Activated CD4-positive, CD25-positive, alpha-beta regulatory T cell treated with anti-CD3 and anti-CD28 coated beads, Interleukin-2, amount 50 U/mL, for 16 hours (primary cell): ENCODE results near the gene KCND3.

Source experiments
- DNase-seq: peaks from one replicate; pipeline ENCODE4 v3.0.0-alpha.2; 2020; ENCODE audit warnings: low read depth, low spot score

The KCND3 gene

DNA sequence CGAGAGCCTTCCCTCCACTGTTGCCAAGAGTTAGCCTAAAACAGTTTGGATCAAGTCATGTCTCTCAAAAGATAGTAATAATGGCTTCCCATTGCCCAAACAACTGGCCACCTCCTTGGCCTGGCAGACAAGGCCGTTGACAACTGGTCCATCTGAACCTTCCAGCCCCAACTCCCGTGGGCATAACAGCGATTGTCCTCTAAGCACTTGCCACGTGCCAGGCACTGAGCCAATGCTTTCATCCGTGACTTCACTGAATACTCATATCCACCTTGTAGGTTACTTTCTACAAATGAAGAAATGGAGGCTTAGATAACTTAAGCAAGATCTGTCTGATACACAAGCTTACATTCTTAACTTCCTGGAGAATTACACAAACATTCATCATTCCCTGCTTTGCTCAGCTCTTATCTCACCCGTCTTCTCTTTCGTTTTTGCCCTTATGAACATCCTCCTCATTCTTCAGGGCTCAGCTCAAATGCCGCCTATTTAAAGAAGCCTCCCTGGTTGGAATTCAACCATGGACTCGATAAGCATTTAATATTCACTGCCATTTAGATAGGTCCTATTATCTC, 106.4 kb downstream of the KCND3 start:
- no peak for DNase-seq

DNA sequence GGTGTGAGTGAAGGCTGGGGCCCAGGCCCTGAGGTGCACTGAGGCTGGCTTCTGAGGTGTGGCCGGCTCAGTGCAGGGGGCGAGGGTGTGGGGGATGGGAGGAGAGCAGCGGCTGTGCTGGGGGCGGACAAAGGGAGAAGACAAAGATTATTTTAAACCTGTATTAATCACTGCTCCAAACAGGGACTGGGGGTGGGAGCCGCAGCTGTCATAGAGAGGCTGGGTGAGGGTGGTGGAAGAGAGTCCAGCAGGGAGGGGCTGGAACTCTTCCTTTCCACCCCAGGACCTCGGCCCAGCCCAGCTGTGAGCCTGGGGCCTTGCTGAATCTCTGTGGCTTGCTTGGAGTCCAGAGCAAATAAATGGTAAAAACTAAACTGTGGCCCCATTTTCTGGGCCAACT, 106.9 kb downstream of the KCND3 start:
- no peak for DNase-seq

DNA sequence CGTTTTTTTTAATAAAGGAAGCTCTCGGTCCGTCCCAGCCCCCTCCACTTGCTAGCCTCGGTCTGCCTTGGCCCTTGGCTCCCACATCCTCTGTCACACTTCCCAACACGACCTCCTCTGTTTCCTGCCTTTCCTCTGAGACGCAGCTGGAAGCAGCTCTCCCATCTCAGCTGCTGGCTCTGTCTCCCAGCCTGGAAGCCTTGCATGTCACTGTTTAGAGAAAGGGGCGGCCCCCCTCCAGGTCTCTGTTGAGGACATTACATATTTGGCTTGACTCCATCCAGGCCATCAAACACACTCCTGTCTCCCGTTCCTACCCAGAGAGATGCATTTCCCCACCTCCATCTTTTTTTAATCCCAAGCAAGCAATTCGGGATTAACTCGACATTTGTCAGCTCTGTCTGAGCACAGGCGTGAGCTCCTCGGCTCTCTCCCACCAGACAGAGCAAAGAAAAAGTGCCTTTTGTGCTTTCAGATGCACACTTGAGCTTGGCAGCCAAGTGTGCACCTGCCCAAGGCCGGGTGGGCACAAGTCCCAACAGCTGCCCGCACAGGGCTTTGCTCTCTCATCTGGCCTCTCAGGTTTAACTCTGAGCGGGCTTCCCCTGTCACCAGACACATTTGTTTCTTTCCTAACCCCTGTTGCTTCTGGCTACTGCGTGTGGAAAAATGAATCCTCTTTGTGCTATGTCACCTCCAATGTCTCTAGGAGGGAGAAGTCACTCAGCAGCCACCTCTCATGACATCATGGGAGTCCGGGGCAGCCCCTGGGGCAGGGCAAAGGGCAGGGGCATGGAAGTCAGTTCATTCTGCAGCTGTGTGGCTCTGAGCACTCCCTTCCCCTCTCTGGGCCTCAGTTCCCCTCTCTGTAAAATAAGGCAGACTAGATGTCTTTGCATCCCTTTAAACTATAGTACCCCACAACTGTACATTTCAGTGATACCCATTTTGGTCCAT, 108.3 kb downstream of the KCND3 start:
- no peak for DNase-seq

DNA sequence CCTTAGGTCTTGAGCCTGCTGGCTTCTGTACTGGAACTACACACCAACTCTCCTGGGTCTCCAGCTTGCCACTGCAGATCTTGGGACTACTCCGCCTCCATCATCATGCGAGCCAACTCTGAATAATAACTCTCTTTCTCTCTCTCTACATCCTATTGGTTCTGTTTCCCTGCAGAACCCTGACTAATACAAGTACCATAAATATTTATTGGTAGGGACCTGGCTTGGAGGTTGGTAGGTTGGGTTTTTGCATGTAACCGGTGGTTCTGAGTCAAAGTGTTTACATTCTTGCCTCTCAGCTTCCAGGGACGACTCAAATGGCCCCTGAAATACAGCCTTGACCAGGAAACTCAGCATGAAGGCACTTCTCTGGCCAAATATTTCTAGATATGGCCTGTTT, 110.4 kb downstream of the KCND3 start:
- DNase-seq: no peak

- no peak for DNase-seq
Measured at GRCh38 chr1:111878649-111879048, 110.8 kb downstream of the KCND3 start.

DNA sequence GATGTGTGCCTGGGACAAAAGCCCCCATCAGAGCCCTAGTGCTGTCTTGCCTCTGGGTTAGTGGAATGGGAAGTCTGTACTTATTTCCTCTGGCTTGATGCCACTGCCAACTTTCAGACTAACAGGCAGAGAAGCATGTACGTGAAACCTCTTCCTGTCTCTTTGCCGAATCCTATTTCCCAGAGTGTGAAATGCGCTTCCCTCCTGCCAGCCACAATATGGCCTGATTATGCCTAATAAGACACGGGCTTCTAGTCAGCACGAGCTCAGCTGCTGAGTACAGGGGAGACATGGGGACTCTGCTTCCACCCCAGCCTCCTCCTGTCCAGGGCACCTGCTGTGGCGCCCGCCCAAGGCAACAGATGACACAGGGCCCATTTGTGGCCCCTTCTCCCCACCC, 111.4 kb downstream of the KCND3 start:
- no peak for DNase-seq

DNA sequence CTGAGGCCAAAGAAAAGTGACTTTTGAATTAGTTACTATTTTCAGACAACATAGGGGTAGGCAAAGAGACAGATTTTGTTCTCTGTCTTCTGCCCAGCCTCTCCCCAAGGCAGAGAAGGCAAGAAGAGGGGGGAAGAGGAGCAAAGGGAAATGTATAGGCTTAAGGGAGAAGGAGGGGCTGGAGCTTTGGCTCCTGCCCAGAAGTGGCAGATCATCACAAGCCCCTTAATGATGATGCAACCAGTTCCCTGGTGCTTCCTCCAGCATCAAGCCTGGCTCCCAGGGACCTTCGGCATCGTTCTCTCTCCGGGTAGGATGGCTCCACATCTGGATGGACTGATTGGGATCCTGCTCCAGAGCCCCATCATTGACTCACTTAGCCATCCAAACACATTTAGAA, 112.8 kb downstream of the KCND3 start:
- no peak for DNase-seq

- DNase-seq: no peak
Measured at GRCh38 chr1:111875640-111876039, 113.8 kb downstream of the KCND3 start.

DNA sequence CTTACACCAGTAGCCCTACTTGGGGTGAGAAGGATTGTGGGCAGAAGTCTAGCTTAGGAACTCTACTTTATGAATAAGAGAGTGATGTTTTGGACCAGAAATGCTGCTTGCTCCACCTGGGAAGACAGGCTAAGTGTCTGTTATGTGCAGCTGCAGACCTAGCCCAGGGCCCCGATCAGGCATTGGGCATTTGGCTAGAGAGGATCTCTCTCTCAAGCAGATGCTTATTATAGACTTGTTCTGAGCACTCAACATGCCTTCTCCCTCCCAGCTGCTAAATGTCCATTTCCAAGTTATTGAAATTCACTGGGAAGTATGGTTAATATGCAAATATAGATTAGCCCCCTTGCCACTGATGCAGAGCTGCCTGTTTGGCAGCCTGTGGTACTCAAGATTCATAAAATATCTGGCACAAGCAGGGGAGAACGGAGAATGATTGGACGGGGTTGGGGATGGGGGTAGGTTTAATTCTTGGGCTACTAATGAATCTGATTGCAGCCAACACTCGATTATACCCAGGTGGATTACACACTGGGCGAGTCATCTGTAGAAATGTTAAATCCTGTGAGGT, 115.9 kb downstream of the KCND3 start:
- no peak for DNase-seq

GRCh38 chr1:111870181-111870580, 119.3 kb downstream of the KCND3 start:
- no peak for DNase-seq

- no peak for DNase-seq
Measured at GRCh38 chr1:111867868-111868440, 121.5 kb downstream of the KCND3 start.

DNA sequence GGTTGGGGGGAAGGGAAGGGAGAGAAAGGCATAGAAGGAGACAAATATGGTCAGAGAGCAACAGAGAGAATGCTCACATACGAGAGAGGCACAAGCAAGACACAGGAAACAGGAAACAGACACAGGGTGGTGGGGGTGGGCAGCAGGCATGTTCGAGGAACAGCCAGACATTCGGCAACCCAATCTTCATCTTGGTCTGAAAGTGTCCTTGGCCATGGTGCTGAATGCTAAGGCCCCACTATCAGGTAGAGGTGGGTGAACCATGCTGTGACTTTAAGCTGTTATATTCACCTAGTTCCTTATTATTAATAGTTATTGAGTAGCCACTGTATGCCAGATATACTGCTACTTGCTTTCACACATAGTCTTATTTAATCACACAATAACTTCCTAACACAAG, 124.6 kb downstream of the KCND3 start:
- DNase-seq: no peak

GRCh38 chr1:111863401-111863800, 126.1 kb downstream of the KCND3 start:
- no peak for DNase-seq

DNA sequence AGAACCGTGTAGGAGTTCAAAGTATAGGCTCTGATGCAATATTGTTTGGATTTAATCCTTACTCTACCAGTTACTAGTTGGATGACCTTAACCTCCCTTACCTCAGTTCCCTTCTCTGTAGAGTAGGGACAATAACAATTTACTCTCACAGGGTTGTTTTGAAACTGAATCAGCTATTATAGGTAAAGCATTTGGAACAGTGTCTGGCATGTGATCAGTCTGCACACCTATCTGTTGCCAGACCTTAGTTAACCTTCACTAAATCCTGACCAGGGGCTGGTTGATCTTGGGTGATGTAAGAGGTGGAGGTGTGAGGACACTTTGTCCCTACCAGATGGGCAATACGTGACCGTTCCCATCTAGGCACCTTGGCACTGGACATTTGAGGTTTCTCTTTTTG, 126.9 kb downstream of the KCND3 start:
- DNase-seq: no peak

DNA sequence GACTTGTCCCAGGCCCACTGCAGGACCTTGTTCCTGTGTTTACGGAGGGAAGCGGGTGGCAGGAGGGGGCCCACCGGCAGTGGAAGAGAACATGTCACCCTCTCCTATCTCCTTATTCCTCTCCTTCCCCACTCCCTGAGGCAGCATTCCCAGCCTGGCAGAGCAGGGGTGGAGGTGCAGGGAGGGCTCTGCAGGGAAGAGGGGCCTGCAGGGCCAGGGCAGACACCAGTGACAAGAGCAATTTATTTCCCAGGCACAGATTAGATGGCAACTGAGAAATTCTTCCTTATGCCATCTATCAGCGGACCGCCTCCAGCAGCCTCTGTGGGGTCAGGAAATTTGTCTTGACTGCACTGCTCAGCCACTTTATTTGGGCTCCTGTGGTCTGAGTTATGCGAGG, 127.9 kb downstream of the KCND3 start:
- no peak for DNase-seq

- no peak for DNase-seq
Measured at GRCh38 chr1:111857194-111857651, 132.2 kb downstream of the KCND3 start.

DNA sequence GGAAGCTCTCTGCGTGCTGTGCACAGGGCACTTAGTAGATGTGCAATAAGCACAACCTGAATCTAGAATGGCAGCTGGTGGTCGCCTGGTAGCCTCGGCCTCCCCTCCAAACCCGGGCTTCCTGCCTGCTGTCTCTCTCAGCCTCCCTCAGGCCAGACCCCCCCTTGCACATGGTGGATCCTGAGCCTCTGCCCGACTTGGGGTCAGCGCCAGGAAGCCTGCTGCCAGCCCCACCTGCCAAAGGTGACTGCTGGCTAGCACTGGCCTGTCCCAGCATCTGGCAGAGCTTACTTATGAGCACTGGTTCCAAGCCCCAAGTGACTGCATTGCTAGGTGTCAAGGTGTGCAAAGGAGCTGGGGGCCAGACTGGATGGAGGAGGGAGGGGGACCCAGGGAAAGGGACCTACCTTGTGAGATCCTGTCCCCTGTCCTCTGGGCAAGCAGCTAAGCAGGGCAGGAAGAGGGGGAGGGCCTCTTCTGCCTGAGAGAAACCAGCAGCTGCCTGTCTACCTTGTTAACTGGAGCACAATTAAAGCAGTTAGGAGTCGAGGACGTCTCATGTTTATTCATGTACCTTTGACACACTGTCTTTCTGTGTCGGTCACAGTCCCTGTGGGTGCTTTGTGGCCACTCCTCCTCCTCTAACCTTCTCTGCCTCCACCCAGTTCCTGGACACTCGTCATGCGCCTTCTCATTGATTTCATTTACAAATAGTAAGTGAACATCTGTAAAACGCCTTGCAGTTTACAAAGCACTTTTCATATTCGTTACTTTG, 132.9 kb downstream of the KCND3 start:
- DNase-seq: no peak

DNA sequence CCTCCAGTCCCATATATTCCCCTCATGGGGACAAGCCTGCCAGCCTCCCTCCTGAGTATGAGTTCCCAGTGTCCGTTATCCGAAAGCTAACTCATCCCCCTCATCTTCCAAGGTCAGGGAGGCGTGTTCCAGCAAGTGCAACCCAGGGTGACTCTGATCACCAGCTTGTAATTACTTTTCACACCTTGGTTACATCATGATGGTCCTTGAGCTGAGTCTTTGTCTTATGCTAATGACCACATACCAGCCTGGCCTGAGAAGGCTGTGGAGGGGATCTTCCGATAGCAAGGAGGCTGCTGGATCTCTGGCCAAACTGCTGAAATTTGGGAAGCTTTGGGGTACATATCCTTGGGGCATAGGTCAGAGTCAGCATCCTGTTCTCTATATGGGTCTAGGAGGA, 134.2 kb downstream of the KCND3 start:
- DNase-seq: no peak

DNA sequence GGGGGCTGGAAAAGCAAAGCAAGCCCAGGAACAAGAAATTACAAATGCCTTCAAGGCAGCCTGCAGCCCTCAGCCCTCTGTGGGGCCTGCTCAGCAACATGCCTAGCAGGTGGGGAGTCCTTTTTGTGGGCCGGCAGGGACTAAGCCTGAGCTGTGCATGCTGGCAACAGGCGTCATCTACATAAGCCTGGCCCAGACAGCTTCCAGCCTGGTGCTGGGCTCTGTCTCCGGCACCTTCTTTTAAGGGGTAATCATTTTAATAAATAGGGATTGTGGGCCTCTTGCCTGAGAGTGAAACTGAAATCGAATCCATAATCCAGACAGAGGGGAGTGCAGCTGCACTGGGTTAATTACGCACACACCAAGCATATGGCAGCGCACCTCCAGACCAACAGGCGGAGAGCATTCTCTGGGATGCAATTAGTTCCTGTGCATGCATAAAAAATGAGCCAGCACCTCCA, 137.2 kb downstream of the KCND3 start:
- DNase-seq: no peak

DNA sequence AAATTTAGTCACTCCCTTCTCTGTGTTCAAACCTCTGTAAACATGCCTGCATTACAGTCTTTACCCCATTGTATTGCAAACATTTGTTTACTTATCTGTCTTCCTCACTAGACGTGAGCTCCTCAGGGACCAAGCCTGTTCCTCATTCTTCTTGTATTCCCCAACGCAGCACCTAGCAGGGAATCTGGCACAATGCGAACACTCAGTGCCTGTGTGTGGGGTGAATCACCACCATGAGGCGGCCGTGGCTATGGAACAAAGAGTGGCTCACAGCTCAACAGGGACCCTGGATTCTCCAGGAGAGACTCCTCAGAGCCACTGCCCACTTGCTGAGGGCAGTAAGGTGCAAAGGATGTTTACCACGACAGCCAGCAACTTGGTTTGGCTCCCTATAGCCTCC, 137.9 kb downstream of the KCND3 start:
- DNase-seq: no peak

DNA sequence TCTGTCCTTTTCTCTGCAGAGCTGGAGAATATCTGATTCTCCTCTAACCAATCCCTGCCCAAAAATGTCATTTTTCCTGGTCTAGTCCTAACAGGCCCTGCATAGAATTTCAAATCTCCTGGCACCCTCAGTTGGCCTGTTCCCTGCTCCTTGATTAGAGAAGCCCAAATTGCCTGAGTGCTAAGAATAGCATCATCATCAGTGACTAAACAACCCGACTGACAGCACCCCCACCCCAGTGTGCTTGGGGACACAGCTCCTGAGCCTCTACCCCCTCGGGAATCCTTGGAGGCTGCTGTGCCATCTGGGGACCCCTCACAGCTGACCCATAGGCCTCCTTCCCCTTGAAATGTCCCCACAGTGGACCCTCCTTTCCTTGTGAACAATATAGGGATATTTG, 139.4 kb downstream of the KCND3 start:
- no peak for DNase-seq
